HG02852 (cell line): ENCODE data around the gene INPP4B.
"Not testable (repeated sequence)": the region's sequence is repeated elsewhere in the genome, so short reads cannot be mapped to it uniquely, and the experiment has no call there.

Experiments used
- ATAC-seq: cut with Tn5 transposase; IDR thresholded peaks from one replicate; pipeline ENCODE4 v1.9.1; 2021; ENCODE audit warnings: mild to moderate bottlenecking, moderate library complexity; ENCODE audit not compliant: unreplicated experiment

The INPP4B gene

DNA sequence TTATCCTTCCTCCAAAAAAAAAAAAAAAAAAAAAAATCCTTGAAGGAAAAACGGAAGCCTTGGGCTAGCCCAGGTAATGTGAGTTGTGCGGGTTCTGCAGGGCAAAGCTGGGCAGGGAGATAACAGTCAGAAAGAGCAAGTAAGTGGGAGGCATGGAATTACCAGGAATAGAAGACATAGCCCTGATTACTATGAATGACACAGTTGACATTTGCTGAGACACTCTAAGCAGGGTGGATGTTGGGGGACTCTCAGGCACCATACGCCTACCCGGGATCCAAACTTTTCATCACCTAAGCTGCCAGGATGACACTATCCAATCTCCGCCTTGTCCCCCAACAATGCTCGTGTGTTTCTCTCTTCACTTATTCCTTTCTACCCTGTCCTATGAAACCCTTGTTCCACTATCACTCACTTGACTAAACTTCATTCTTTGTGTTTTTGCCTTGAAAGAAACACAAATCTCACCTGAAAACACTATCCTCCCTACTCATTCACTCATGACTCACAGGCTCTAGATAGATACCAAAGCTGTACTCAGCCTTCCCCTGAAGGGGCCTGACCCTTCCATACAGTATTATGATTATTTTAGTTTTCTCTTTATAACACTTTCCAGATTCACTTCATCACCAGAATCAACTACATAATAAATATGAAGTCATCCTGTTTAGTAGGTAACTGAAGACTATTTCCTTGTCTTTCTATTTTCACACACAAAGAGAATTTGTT, 158.4 kb downstream of the INPP4B start:
- ATAC-seq, result no peak

DNA sequence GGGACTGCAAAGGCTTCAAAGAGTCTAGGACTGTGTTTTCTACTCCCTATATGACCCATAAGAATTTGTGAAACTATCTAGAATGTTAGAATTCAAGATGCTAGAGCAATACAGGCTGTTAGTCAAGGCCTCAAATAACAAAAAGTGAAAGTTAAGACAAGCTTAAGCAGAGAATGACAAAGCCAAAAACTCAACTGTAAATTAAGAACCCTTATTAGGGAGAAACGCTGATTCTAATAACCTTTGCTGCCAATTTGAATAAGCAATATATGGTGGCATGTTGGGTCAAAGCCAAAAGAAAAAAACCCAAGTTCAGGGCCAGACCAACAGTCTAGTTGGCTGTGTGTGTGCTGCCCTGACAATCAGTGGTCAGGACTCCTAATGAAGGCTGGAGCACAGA, 160.0 kb downstream of the INPP4B start:
- no peak for ATAC-seq

DNA sequence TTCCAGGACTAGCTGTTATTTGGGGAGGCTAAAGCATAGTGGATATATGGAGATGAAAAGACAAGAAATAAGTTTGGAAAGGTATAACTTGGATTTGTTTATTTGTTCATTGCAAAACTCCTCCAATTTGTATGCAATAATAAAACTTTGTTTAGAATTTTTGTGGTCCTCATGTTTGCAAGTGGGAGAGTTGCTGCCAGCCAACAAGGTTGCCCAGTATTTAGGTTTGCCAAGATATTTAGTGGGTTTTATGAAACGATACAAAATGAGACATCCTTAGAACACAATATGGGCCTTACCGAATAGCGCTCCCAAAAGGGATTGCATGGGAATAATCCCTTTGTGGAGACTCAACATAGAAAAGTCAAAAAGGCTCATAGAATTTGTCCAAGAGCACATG, 162.1 kb downstream of the INPP4B start:
- ATAC-seq, result no peak

DNA sequence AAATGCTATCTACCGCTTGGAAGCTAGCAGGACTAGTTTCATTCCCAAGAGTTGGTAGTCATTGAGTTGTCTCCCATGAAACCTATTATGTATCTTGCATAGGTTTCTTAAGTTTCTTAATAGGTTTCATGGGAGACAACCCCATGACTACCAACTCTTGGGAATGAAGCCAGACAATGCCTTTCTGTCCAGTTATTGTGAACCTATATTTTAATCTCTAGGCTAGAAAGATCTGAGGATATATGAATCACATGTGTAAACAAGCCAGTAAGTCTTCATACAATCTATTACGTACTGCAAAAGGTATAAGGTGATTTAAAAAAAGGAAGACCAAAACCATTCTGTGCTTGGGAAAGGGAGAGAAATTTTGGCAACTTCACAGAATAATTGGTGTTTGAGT, 162.6 kb downstream of the INPP4B start:
- ATAC-seq, result no peak

DNA sequence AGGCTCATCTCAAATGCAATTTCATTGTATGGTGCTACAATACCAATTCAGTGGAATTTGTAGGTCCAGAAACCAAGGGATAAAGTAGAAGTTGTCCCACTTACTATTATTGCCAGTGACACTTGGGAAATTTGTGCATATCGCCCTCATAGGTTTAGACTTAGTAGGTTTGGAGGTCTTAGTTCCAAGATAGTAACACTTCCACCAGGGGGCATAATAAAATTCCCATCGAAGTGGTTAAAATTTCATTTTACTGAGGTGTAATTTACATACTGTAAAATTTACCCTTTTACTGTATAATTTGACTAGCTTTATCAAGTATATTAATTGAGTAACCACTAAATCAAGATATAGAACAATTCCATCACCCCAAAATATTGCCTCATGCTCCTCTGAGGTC, 174.6 kb downstream of the INPP4B start:
- ATAC-seq, result no peak

DNA sequence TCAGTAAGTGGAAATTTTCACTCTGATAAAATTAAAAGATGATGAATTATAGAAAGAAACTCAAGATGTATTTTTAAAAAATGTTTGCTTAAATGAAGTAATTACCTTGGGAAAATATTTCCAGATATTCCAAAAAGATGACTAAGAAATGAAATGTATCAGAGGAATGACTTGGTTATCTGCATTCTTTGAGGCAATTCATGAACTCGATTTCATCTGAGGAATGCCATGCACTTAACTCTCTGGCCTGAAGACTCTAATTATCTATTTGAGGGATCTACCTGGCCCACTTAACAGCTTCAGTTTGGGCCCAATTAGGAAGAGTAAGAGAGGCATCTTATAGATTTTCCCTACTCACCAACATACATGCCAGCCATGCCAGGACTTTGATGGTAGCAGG, 182.3 kb downstream of the INPP4B start:
- ATAC-seq, result no peak

DNA sequence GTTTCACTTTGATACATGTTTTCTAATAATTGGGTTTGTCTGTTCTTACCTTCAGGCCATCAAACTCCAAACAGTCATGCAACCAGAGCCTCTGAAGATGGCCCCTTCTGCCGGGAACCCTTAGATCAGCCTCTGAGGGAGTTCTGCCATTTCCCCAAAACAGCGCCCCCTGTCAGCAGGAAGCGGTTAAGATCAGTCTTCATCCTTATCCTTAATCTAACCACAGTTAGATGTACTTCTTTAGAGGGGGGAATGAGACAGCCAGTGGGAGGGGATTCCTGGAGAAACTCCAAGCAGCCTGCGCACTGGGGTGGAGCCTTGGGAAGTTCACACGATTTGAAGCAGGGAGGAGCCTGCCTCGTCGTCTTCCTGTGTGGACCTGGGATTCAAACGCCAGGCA, 185.4 kb downstream of the INPP4B start:
- ATAC-seq, result no peak

DNA sequence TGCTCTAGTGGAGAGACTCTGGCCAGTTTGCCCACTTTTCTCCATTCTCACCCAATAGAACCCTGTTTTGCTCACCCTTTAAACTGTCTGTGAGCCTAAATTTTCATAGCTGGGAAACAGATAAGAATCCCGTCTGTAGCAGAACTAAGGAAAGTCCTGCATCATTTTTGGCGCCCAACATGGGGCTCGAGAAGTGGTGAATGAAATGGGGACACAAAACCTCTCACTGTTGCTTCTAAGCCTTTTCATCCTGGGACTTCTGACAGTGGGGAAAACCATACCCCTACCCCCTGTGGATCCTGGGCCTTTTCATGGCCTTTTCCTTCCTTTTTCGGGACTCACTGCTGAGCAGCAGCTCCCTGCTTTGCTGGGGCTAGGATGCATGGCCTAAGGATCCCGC, 189.9 kb downstream of the INPP4B start:
- no peak for ATAC-seq

DNA sequence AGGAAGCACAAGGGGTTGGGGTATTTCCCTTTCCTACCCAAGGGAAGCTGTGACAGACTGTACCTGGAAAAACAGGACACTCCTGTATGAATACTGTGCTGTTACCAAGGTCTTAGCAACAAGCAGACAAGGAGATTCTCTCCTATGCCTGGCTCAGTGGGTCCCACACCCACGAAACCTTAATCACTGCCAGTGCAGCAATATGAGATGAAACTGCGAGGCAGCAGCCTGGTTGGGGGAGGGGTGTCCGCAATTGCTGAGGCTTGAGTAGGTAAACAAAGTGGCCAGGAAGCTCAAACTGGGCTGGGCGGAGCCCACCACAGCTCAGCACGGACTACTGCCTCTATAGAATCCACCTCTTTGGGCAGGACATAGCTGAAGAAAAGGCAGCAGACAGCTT, 197.7 kb downstream of the INPP4B start:
- no peak for ATAC-seq

DNA sequence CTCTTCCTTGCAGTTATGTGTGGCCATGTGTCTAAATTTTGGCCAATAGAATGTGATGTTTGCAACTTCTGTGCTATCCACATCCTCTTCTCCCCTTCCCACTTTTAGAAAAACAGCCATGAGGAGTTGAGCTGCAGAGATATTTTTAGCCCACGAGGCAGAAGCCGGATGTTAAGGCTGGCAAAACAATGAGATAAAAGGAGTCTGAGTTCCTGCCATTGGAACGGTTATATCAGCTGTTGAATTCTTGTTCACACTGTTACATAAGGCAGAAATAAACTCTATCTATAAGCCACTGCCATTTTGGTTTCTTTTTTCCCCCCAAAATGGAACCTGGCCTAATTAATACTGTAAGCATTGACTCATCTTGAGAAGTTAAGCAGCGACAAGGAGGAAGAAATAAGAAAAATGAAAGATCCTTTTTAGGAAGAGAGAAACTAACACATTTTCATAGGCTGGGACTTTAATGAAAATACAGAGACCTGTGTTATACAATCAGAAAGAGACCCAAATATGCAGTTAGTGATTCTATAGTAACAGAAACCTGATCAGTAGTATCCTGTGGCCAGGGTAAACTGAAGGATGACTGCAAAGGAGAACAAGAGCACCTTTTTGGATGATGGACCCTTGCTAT, 200.5 kb downstream of the INPP4B start:
- no peak for ATAC-seq

DNA sequence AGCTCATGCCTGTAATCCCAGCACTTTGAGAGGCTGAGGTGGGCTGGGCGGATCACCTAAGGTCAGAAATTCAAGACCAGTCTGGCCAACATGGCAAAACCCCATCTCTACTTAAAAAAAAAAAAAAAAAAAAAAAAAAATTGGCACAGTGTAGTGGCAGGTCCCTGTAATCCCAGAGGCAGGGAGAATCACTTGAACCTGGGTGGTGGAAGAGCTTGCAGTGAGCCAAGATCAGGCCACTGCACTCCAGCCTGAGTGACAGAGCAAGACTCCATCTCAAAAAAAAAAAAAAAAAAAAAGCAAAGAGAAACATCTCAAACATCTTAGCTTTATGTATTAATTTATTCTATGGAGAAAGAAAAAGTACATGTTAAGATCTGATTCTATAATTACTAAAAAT, 201.5 kb downstream of the INPP4B start:
- ATAC-seq, result not testable (repeated sequence)

DNA sequence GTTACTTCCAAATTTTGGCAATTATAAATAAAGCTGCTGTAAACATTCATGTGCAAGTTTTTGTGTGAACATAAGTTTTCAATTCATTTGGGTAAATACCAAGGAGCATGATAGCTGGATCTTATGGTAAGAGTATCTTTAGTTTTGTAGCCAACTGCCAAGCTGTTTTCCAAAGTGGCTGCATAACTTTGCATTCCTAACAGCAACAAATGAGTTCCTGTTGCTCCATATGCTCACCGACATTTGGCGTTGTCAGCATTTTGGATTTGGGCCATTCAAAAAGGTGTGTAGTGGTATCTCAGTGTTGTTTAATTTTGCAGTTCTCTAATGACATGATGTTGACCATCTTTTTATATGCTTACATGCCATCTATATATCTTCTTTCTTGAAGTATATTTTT, 208.5 kb downstream of the INPP4B start:
- ATAC-seq, result no peak

DNA sequence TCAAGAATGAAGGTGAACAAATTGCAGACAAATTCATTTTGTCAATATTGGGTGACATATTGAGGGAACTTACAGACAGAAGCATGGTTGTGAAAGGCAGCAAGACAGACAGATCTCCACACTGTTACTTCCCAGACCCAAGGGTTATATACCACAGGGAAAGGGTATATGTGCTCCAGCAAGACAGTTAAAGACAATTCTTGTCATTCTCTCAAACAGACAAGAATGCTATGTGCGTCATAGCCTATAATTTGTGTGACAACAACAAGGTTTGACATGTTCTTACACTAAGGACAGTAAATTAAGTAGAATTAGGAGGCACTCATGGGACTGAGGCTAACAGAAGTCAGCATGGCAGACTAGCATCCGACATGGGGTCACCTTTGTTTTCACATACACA, 214.3 kb downstream of the INPP4B start:
- no peak for ATAC-seq

DNA sequence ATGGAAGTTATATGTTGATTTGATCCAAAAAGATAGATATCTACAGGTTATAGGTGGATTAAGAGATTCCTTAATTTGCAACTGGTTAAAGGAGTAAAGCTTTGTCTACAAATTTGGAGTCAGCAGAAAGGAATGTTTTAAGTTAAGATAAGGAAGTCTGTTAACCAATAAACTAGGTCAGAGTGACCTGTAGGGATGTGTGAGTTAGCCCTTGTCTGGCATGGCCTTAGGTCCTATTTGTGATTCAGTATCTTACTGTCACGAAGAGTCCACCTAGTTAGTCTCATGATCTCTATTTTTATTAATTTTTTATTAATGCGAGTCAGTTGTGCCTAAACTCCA, 230.8 kb downstream of the INPP4B start:
- ATAC-seq, result no peak

DNA sequence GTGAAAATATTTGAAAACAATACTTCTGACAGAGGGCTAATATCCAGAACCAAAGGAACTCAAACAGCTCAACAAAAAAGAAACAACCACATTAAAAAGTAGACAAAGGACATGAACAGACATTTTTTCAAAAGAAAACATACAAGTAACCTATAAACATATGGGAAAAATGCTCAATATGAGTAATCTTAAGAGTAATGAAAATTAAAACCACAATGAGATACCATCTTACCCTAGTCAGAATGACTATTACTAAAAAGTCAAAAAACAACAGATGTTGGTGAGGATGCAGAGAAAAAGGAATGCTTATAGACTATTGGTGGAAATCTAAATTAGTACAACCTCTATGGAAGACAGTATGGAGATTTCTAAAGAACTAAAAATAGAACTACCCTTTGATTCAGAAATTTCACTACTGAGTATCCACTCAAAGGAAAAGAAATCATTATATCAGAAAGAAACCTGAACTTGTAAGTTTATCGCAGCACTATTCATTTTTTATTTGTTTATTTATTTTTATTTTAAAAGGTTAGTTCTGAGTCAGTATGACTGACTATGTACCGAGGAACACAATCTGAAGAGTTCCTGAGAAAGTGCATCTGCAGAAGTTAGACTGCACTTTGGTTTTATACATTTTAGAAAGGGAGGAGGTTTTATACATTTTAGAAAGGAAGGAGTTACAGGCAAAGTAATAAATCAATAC, 231.3 kb downstream of the INPP4B start:
- no peak for ATAC-seq

DNA sequence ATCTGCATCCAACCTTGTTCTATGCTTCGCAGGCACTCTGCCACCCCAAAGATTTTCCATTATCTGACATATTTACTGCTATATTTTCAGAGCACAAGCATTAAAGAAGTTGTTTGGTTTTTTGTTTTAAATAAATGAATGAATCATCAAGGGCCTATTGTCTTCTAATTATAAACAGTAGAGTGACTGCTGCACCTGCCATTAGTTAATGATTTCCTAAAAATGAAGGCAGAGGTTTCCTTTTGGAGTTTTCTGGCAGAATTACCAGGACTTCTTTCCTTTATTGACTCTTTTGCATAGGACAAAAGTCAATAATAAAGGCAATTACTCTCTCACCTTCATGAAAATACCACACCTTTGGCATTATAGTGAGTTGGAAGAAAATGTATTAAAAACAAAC, 238.1 kb downstream of the INPP4B start:
- ATAC-seq, result no peak

DNA sequence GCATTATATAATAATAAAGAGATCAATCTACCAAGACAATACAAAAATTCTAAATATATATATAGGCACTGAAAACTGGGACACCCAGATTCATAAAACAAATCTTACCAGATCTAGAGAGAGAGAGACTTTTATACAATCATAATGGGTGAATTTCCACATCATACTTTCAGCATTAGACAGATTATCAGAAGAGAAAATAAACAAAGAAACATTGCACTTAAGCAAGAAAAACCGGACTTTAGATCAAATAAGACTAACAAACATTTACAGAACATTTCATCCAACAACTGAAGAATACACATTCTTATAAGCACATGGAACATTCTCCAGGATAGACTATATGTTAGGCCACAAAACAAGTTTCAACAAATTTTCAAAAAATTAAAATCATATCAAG, 245.1 kb downstream of the INPP4B start:
- no peak for ATAC-seq

DNA sequence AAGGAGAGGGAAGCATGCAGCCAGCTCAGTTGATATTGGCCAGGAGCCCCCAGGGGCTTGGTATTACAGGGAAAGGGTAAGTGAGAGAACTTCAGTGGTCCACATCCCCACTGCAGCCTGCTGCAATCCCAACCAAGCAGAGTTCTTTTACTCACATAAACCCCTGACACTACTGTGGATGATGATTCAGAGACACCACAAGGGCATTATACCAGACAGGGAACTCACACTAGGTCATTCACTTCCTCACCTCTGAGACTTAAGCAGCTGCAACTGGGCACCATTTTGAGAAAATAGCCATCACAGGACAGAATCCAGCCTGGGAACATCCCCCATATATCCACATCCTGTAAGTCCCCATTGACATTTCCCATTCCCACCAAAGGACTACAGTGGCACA, 248.0 kb downstream of the INPP4B start:
- ATAC-seq, result no peak

DNA sequence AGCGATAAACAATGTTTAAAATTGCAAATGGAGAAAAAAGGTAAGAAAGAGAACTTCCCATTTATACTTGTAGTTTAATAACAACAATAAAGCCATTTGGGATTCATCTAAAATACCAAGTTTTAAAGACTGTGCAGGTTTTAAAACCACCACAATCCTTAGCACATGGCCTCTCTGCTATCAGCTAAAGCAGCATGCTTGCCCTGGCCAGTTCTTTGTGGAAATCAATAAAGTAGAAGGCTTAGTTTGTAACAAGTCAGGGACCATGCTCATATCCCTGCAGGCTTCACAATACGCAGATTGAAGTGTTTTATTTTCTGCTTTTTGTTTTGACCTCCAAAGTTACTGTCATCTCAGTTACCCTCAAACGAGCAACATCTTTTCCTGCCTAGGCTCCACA, 249.5 kb downstream of the INPP4B start:
- no peak for ATAC-seq

DNA sequence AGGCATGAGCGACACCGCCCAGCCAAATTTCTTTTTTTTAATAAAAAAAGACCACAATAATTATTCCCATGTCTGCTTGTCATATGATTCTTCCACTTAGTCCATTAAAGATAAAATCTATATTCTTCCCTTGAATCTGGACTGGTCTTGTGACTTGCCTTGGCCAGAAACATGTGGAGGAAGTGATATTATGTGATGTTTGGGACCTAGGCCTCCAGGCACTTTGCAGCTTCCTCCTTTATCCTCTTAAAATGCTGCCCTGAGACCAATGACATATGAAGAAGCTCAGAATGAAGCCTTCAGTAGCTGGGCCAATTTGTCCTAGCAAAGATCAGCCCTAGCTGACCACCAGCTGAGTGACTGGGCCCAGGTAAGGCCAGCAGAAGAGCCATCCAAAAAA, 250.0 kb downstream of the INPP4B start:
- ATAC-seq, result no peak

DNA sequence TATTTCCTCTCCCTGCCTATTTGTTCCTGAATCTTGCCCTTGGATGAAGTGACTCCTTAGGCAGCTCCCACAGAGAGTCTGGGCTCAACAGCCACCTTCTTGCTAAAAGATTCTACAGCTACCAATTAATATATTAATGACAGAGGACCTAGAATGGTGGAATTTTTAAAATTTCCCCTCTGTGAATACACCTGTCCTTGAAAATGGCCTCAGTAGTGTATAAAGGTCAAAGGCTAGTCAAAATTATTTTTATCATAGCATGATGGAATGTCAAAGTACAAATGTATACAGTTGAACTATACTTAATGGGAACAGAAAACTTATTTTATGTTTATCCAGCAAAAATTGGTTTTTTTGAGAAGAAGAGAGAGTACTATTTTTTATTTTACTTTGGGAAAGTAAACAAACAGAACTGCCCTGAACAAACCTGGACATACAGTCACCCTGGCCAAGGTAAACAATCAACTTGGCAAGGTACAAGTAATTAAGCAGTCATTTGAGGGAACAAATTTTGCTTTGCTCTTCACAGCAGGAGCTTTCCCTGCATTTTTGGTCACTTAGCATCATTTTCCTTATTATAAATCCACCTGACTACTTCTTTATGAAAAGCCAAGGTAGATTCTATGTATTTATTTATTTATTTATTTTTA, 250.8 kb downstream of the INPP4B start:
- no peak for ATAC-seq

DNA sequence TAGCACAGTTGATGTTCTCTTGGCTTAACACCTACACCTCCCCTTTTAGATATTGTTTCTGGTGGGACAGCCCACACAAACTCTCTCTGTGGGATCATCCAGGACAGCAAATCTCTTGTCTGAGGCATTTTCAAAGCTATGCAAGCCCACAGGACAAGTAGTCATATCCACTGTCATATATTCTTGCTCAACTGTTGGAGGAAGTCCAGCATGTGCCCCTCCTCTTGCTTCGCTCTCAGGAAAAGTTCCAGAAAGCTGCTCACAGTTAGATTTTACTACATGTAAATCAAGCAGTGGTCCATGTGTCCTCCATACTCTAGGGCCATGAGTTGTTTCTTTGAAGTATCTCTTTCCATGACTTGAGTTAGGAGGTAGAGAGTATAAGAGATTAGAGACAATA, 260.7 kb downstream of the INPP4B start:
- no peak for ATAC-seq
